ENCODE results near the gene SCG2.
"Not testable (repeated sequence)": the region's sequence is repeated elsewhere in the genome, so short reads cannot be mapped to it uniquely, and the experiment has no call there.

SCG2 gene

GRCh38 chr2:223612501-223612900, 10.3 kb upstream of the SCG2 start:
- no peak for DNase-seq (ENCODE audit: low spot score)

- DNase-seq (ENCODE audit: low spot score): no peak
Measured at GRCh38 chr2:223611061-223611460, 8.9 kb upstream of the SCG2 start.

GRCh38 chr2:223607476-223607875, 5.3 kb upstream of the SCG2 start:
- DNase-seq (ENCODE audit: low spot score): no peak

- no peak for DNase-seq (ENCODE audit: low spot score)
Measured at GRCh38 chr2:223606946-223607345, 4.8 kb upstream of the SCG2 start.

- DNase-seq (ENCODE audit: low spot score): no peak
Measured at GRCh38 chr2:223604231-223604630, 2.1 kb upstream of the SCG2 start.

- DNase-seq (ENCODE audit: low spot score): no peak
Measured at GRCh38 chr2:223602972-223603371, 811 bp upstream of the SCG2 start.

- DNase-seq (ENCODE audit: low spot score): no peak
Measured at GRCh38 chr2:223601018-223601417, 1.1 kb downstream of the SCG2 start.

- DNase-seq (ENCODE audit: low spot score): no peak
Measured at GRCh38 chr2:223599640-223600380, 2.4 kb downstream of the SCG2 start.

GRCh38 chr2:223598994-223599639, 3.0 kb downstream of the SCG2 start:
- peak; percentile 41 for DNase-seq (ENCODE audit: low spot score)

- DNase-seq (ENCODE audit: low spot score): no peak
Measured at GRCh38 chr2:223597076-223597475, 5.1 kb downstream of the SCG2 start.

GRCh38 chr2:223596208-223596607, 6.0 kb downstream of the SCG2 start:
- no peak for DNase-seq (ENCODE audit: low spot score)

GRCh38 chr2:223594831-223595230, 7.3 kb downstream of the SCG2 start:
- DNase-seq (ENCODE audit: low spot score): no peak

GRCh38 chr2:223594259-223594658, 7.9 kb downstream of the SCG2 start:
- no peak for DNase-seq (ENCODE audit: low spot score)

- not testable (repeated sequence) for DNase-seq (ENCODE audit: low spot score)
Measured at GRCh38 chr2:223592689-223593088, 9.5 kb downstream of the SCG2 start.

- DNase-seq (ENCODE audit: low spot score): no peak
Measured at GRCh38 chr2:223591596-223591995, 10.6 kb downstream of the SCG2 start.

GRCh38 chr2:223590964-223591363, 11.2 kb downstream of the SCG2 start:
- no peak for DNase-seq (ENCODE audit: low spot score)

- no peak for DNase-seq (ENCODE audit: low spot score)
Measured at GRCh38 chr2:223589901-223590300, 12.3 kb downstream of the SCG2 start.

- DNase-seq (ENCODE audit: low spot score): no peak
Measured at GRCh38 chr2:223588251-223588650, 13.9 kb downstream of the SCG2 start.

- no peak for DNase-seq (ENCODE audit: low spot score)
Measured at GRCh38 chr2:223587301-223587700, 14.9 kb downstream of the SCG2 start.

GRCh38 chr2:223586261-223586660, 15.9 kb downstream of the SCG2 start:
- peak; percentile 59 for DNase-seq (ENCODE audit: low spot score)

- DNase-seq (ENCODE audit: low spot score): peak; percentile 9
Measured at GRCh38 chr2:223585666-223586065, 16.5 kb downstream of the SCG2 start.

GRCh38 chr2:223582001-223582400, 20.2 kb downstream of the SCG2 start:
- no peak for DNase-seq (ENCODE audit: low spot score)

GRCh38 chr2:223580951-223581350, 21.2 kb downstream of the SCG2 start:
- DNase-seq (ENCODE audit: low spot score): peak; percentile 69

GRCh38 chr2:223578846-223579245, 23.3 kb downstream of the SCG2 start:
- no peak for DNase-seq (ENCODE audit: low spot score)

Data from AG08395 (cell line).